ENCODE data around the gene RERE. TPM values are rescaled to one million over a fixed set of nuclear protein-coding genes. Genes with fewer than 3 reads are reported as not detected.
"Not testable (repeated sequence)": the region's sequence is repeated elsewhere in the genome, so short reads cannot be mapped to it uniquely, and the experiment has no call there.

RERE gene
- polyA plus RNA-seq, 10 donors: 61.7 to 94.3 (median 77.6) TPM

DNA sequence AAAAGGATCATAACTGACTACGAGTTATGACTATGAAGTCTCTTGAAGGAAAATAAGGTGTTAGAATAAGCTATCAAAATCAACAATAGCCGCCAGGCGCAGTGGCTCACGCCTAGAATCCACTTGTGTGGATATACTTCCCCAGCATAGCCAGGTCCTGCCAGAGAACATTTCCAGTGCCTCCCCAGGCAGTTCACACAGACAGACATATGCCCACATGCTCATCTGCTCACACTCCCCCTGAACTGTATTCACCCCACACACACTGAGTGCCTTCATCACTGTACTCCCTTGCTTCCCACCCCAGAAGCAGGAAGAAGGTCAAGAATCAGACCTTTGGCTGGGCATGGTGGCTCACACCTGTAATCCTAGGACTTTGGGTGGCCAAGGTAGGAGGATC lies 6.5 kb downstream of the RERE start:
- DNase-seq: no peak

DNA sequence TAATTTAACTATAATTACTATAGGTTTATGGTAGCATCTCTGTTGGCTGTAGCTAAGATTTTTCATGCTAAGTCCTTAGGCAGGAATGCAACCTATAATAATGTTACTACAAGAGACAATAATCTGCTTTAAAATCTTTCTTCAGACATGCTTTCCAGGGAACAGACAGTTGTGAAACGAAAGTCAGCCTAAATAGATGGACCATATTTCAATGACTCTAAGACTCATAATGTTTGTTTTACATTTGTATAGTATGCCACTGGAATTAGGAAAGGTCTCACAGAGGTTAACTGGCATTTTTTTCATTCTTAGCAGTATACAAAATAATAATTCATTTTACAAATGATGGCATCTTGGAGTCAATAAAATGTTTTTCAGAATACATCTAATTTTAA lies 8.1 kb downstream of the RERE start:
- DNase-seq: no peak

DNA sequence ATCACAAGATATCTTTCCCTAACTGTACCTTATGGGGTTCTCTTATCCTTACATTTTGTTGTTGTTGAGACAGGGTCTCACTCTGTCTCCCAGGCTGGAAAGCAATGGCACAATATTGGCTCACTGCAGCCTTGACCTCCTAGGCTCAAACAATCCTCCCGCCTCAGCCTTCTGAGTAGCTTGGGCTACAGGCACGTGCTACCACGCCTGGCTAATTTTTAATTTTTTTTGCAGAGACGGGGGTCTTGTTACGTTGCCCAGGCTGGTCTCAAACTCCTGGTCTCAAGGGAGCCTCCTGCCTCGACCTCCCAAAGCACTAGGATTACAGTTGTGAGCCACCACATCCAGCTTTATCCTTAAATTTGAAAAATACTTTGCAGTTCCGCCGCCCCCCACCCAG lies 10.4 kb downstream of the RERE start:
- no peak for DNase-seq

- no peak for DNase-seq
These were observed 17.0 kb downstream of the RERE start for GRCh38 chr1:8800416-8800815.

- no peak for DNase-seq
These were observed 20.2 kb downstream of the RERE start for GRCh38 chr1:8797216-8797615.

GRCh38 chr1:8796812-8797211 lies 20.6 kb downstream of the RERE start:
- DNase-seq: no peak

GRCh38 chr1:8794605-8795004 lies 22.8 kb downstream of the RERE start:
- no peak for DNase-seq

GRCh38 chr1:8791819-8792218 lies 25.6 kb downstream of the RERE start:
- no peak for DNase-seq

DNA sequence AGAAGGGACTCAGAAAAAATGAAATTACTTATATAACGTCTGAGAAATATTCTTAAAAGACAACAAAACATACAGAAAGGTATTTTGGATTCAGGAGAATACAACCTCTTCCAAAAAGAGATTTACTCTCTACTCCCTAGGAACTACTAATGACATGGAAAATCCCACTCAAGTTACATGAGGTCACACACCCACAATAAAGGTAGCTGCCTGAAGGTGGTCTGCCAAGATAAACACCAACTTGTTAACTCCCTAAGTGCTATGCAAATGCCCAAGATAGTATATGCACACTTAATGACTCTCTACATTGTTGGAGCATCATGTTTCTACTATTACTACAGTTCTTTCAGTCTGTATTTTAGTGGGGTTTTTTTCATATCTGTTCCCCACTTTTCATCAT lies 26.5 kb downstream of the RERE start:
- no peak for DNase-seq

- no peak for DNase-seq
These were observed 27.0 kb downstream of the RERE start for GRCh38 chr1:8790478-8790877.

DNA sequence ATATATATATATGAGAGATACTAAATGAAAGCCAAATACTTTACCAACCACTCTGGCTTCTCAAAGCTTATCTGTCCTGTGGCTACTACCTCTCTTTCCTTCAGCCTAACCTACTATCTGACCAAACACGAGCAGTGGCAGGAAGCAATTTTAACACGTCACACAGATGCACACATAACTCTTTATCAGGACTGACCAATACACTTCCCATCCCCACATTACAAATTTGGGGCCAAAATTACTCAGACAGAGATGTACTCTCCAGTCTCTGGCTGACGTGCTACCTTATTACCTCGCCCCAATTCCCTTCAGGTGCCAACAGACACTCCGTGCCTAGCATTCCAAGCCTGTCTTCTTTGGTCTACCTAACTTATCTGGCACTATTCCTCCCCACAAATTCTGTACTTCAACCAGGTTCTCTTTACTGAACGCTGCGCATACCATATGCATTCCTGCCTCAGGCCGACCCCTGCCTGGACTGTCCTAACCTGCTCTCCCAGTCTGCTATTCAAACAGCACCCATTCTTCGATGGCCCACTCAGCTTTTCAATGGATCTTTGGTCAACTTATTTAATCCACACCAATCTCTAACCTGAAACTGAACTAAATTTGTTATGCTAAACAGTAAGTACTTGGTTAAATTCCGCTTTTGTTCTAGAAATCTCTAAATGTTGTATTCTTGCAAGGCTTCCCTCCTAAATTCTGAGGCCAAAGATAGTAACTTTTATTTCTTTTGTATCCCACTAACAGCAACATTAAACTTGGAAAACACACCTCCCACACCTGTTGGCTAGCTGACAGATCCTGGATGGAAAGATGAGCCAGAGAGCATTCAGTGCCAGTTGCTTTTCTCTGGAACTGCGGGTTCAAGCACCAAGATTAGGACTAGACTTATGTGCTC lies 27.9 kb downstream of the RERE start:
- no peak for DNase-seq

- no peak for DNase-seq
These were observed 30.2 kb downstream of the RERE start for GRCh38 chr1:8787218-8787617.

DNA sequence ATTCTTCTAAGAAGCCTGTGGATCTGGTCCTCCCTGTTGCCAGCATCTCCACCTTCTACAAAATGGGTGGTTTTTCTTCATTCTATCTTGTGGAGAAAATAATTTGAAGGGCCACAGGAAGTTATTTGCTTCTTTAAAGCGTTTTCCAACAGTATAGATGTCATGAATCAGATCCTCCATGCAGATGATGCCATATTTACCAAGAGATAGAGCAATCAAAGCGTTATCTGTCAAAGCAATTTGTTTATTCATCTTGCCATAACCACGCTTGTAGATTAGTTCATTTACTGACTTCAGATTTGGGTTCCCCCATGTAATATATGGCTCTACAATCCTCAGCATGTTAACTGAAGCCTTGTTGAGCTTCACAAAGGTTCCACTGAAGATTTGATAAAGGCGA lies 31.2 kb downstream of the RERE start:
- not testable (repeated sequence) for DNase-seq

- DNase-seq: no peak
These were observed 34.5 kb downstream of the RERE start for GRCh38 chr1:8782955-8783354.

DNA sequence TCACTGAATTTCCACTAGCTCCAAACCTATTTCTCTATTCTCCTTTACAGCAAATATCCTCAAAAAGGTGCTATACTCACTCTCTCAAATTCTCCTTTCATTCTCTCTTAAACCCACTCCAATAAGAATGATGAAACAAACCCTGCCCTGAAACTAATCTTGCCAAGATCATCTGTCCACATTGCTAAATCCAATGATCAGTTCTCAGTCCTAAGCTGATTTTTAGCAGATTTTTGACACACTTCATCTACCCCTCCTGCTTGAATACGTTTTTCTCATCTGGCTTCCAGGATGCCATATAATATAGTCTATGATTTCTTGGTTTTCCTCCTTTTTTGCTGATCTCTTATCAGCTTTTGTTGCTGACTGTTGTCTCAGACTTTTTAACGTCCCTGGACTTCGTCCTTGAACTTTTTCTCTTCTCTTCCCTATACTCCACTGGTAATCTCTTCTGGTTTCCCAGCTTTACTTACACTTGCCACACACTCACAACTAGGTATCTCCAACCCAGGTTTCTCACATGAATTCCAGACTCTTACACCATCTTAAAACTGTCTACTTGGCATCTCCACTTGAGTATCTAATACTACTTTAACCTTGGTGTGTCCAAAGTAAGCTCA lies 35.3 kb downstream of the RERE start:
- no peak for DNase-seq

- DNase-seq: no peak
These were observed 37.0 kb downstream of the RERE start for GRCh38 chr1:8780405-8780804.

DNA sequence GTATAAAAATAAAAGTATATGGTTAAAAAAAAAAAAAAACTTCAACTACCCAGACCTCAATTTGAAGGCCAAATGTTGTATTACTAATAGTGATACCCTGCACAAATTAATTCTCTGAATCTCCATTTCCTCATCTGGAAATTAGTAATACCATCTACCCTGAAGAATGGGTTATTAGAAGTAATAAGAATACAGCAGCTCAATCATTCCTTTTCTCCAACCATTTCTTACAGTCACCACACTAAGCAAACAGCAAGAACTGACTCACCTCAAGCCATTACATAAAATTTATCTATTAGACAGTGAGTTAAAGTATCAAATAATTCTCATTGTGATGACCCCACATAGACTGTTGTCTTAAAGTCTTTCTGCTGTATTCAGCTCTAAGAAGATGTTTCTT lies 39.6 kb downstream of the RERE start:
- DNase-seq: no peak

DNA sequence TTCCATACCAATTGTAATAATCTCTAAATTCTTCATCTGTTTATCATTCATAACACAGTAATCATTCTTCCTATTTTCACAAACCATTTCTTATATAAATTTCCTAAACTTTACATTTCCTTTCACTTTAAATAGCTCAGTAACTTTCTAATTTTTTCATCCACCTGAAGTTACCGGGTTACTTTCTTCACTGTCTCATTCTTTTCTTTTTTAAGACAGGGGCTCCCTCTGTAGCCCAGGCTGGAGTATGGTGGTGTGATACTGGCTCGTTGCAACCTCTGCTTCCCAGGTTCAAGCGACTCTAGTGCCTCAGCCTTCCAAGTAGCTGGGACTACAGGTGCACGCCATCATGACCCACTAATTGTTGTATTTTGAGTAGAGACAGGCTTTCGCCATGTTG lies 41.3 kb downstream of the RERE start:
- DNase-seq: no peak

DNA sequence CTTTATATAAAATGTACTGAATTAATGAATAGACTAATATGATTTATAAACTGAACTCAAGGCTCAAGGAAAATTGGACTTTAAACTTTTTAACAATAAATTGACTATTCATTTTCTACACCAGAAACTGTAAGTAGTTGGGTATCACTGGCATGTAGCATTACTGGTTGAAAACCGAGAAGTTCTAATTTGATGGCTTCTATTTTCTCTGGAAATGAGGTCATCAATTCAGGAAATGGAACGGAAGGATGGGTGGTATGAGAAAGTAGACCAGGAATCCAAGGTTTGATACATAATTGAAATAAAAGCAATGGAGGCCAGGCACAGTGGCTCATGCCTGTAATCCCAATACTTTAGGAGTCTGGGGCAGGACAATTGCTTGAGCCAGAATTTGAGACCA lies 50.4 kb downstream of the RERE start:
- DNase-seq: no peak

DNA sequence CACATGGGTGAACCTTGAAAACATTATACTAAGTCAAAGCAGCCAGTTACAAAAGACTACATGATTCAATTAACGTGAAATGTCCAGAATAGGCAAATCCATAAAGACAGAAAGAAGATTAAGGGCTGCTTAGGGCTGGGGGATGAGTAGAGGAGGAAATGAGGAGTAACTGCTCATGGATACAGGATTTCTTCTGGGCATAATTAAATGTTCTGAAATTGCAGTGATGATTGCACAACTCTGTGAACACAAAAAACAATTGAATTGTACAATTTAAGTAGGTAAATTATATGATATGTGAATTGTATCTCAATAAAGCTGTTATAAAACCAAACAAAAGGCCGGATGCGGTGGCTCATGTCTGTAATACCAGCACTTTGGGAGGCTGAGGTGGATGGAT lies 52.2 kb downstream of the RERE start:
- no peak for DNase-seq

DNA sequence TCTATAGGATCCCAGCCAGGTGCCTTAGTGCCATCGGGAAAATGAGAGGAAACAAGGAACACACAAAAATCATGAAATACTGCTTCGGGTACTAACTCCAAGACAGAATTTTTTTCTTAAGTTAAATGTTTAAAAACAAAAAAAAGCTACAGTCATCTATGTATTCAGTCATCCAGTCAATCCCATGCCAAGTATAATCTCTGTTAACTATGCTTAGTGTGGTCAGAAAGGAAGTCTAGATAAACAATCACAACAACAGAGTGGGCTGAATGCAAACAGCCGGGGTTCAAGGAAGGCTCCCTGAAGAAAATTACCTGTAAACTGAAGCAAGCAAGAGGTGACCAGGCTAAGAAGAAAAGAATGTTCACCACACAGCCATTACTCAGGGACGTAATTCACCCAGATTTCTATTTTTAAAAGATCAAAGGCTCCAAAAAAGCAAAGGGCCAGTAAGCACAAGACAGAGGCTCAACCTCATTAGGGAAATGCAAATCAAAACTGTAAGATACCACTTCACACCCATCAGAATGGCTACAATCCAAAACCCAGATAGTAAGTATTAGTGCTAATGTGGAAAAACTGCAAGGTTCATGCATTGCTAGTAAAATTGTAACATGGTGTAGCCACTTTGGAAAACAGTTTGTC lies 53.0 kb downstream of the RERE start:
- DNase-seq: no peak

- no peak for DNase-seq
These were observed 53.6 kb downstream of the RERE start for GRCh38 chr1:8763888-8764287.

DNA sequence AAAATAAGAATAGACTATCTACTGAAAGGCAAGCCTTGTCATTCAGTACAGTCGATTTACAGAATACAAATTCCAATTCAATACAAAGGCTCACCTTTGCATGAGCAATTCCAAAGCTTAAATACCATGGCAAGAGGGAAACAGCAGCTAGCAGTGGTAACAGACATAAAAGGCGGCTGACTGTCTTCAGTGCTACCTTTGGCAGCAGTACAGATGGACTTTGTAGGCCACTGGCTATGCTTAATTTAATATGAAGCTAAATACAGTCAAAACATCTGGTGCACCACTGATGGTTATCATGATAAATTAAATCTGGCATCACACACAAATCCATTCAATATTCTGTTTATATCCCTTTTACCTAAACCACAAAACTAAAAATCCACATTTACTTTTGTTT lies 62.4 kb downstream of the RERE start:
- no peak for DNase-seq

All from muscle of back (tissue), 11 donors.